ENCODE data around the gene NSG2.

DNA sequence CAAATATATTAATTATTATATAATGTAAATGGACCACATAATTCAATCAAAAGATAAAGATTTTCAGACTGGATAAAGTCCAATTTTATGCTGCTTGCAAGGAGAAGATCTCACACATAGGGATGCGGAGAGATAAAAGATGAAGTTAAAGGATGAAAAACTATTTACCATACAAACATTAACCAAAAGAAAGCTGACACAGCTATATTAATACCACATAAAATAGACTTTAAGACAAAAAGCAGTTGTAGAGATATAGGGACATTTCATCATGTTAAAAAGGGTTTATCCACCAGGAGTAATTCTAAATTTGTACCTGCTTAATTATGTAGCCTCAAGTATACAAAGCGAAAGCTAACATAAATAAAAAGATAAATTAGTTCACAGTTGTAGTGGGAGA lies 15.2 kb upstream of the NSG2 start:
- TF ChIP-seq ZNF384 (IDR thresholded peaks at IDR 0.05) (no peak), FOXM1 (IDR thresholded peaks at IDR 0.05; ENCODE audit: borderline replicate concordance) (no peak), TARDBP (IDR thresholded peaks at IDR 0.05) (no peak), ELF4 (IDR thresholded peaks at IDR 0.05) (no peak), FOXA1 (IDR thresholded peaks at IDR 0.05) (no peak), BHLHE40 (IDR thresholded peaks at IDR 0.05; ENCODE audit: borderline replicate concordance) (no peak), LEF1 (IDR thresholded peaks at IDR 0.05; ENCODE audit: borderline replicate concordance) (no peak), SUZ12 (IDR thresholded peaks at IDR 0.05) (no peak), FOXK2 (IDR thresholded peaks at IDR 0.05) (no peak)
- TF ChIP-seq, protein P1, sequence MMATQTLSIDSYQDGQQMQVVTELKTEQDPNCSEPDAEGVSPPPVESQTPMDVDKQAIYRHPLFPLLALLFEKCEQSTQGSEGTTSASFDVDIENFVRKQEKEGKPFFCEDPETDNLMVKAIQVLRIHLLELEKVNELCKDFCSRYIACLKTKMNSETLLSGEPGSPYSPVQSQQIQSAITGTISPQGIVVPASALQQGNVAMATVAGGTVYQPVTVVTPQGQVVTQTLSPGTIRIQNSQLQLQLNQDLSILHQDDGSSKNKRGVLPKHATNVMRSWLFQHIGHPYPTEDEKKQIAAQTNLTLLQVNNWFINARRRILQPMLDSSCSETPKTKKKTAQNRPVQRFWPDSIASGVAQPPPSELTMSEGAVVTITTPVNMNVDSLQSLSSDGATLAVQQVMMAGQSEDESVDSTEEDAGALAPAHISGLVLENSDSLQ (IDR thresholded peaks at IDR 0.05), result no peak

All from HEK293T (cell line).